GM23338 (cell line): ENCODE measurements around the gene KCNH6. TPM values are rescaled to one million over a fixed set of nuclear protein-coding genes. Genes with fewer than 3 reads are reported as not detected.

Experiments used
- ATAC-seq: fragments of 200-7000 bp; cut with Tn5 transposase; 3 replicates; pipeline ENCODE4 v1.9.1; 2020
- DNase-seq: peaks from one replicate; pipeline ENCODE4 v3.0.0-alpha.2; 2015; ENCODE audit warnings: low spot score
- H2AFZ ChIP-seq: fragments of 200-600 bp; sonication (generic); 2 replicates; pipeline ENCODE4 v1.8.0; 2016; ENCODE audit warnings: antibody characterized with exemption, mild to moderate bottlenecking, moderate library complexity
- H3F3A ChIP-seq: fragments of 200-600 bp; sonication (generic); replicated peaks from 2 replicates; pipeline ENCODE4 v1.8.0; 2017; ENCODE audit warnings: antibody characterized with exemption, mixed run types, low read depth
- H3K27ac ChIP-seq: fragments of 200-600 bp; sonication (generic); 2 replicates; pipeline ENCODE4 v1.6.1; 2016; ENCODE audit warnings: low read depth
- H3K27me3 ChIP-seq: fragments of 200-600 bp; sonication (generic); 2 replicates; pipeline ENCODE4 v1.8.0; 2016; ENCODE audit warnings: mild to moderate bottlenecking, mixed run types, moderate library complexity; ENCODE audit not compliant: insufficient read depth
- H3K36me3 ChIP-seq: fragments of 200-600 bp; sonication (generic); 2 replicates; pipeline ENCODE4 v1.8.0; 2016; ENCODE audit warnings: mild to moderate bottlenecking; ENCODE audit not compliant: insufficient read depth
- H3K4me1 ChIP-seq: fragments of 200-600 bp; sonication (generic); 2 replicates; pipeline ENCODE4 v1.8.0; 2016; ENCODE audit warnings: mild to moderate bottlenecking, moderate library complexity; ENCODE audit not compliant: insufficient read depth
- H3K4me2 ChIP-seq: fragments of 200-600 bp; sonication (generic); 2 replicates; pipeline ENCODE4 v1.7.1; 2017; ENCODE audit warnings: mixed run types
- H3K4me3 ChIP-seq: fragments of 200-600 bp; sonication (generic); 2 replicates; pipeline ENCODE4 v1.6.1; 2016; ENCODE audit warnings: mixed run types
- H3K79me2 ChIP-seq: fragments of 200-600 bp; sonication (generic); replicated peaks from 2 replicates; pipeline ENCODE4 v1.8.0; 2017; ENCODE audit warnings: mild to moderate bottlenecking; ENCODE audit not compliant: insufficient read depth
- H3K9me2 ChIP-seq: fragments of 200-600 bp; sonication (generic); 2 replicates; pipeline ENCODE4 v1.8.0; 2017; ENCODE audit not compliant: insufficient read depth
- H4K20me1 ChIP-seq: fragments of 200-600 bp; sonication (generic); replicated peaks from 2 replicates; pipeline ENCODE4 v1.8.0; 2017; ENCODE audit warnings: mild to moderate bottlenecking; ENCODE audit not compliant: insufficient read depth
- H3K27ac Mint-ChIP-seq: 2 replicates; pipeline ENCODE4 v1.8.0; 2020; ENCODE audit warnings: inconsistent platforms, mild to moderate bottlenecking, moderate library complexity, mixed read lengths
- H3K27me3 Mint-ChIP-seq: 3 replicates; pipeline ENCODE4 v1.8.0; 2022; ENCODE audit warnings: low read depth, mild to moderate bottlenecking, moderate library complexity, mixed read lengths, inconsistent platforms; ENCODE audit not compliant: insufficient read depth, poor library complexity
- H3K36me3 Mint-ChIP-seq: 3 replicates; pipeline ENCODE4 v1.8.0; 2021; ENCODE audit warnings: low read depth, mild to moderate bottlenecking, inconsistent platforms, moderate library complexity, mixed read lengths
- H3K4me1 Mint-ChIP-seq: 3 replicates; pipeline ENCODE4 v1.8.0; 2020; ENCODE audit warnings: mild to moderate bottlenecking, inconsistent platforms, mixed read lengths
- H3K4me3 Mint-ChIP-seq: 3 replicates; pipeline ENCODE4 v1.8.0; 2021; ENCODE audit warnings: moderate library complexity, mild to moderate bottlenecking, inconsistent platforms, mixed read lengths
- H3K9me3 Mint-ChIP-seq: 3 replicates; pipeline ENCODE4 v1.8.0; 2020; ENCODE audit warnings: moderate library complexity, mild to moderate bottlenecking, inconsistent platforms, mixed read lengths
- CREB1 ChIP-seq: fragments of 250-450 bp; sonication (Bioruptor Pico); IDR thresholded peaks from 2 replicates; pipeline ENCODE4 v1.5.0; 2020; ENCODE audit warnings: low read depth, mild to moderate bottlenecking, moderate library complexity
- CTCF ChIP-seq, 2 experiments: fragments of 200-600 bp in 1 of 2; sonication (generic) in 1 of 2; conservative IDR thresholded peaks; 2 replicates each; pipeline versions ENCODE4 v1.5.1 to v1.6.1; 2016 to 2017; ENCODE audit warnings: antibody characterized with exemption in 2 of 2, low read depth in 2 of 2, mild to moderate bottlenecking in 2 of 2, moderate library complexity in 1 of 2
- ETS1 ChIP-seq: IDR thresholded peaks from 2 replicates; pipeline ENCODE4 v1.6.1; 2016; ENCODE audit warnings: antibody characterized with exemption
- EZH2 ChIP-seq: fragments of 200-600 bp; sonication (generic); IDR thresholded peaks from one replicate; pipeline ENCODE4 v1.8.0; 2017; ENCODE audit warnings: antibody characterized with exemption, mild to moderate bottlenecking, low read depth; ENCODE audit not compliant: unreplicated experiment
- EZH2phosphoT487 ChIP-seq: fragments of 200-600 bp; sonication (generic); IDR thresholded peaks from one replicate; pipeline ENCODE4 v1.8.1; 2018; ENCODE audit warnings: antibody characterized with exemption; ENCODE audit not compliant: unreplicated experiment
- JUNB ChIP-seq: IDR thresholded peaks from one replicate; pipeline ENCODE4 v1.6.1; 2016; ENCODE audit warnings: antibody characterized with exemption; ENCODE audit not compliant: unreplicated experiment
- POLR2AphosphoS5 ChIP-seq: IDR thresholded peaks from 2 replicates; pipeline ENCODE4 v1.6.1; 2016; ENCODE audit warnings: antibody characterized with exemption, low read depth
- REST ChIP-seq: IDR thresholded peaks from one replicate; pipeline ENCODE4 v1.6.1; 2018; ENCODE audit warnings: antibody characterized with exemption; ENCODE audit not compliant: unreplicated experiment
- STAT1 ChIP-seq: IDR thresholded peaks from one replicate; pipeline ENCODE4 v1.6.1; 2016; ENCODE audit warnings: antibody characterized with exemption; ENCODE audit not compliant: unreplicated experiment
- ZNF114 ChIP-seq: fragments of 250-450 bp; sonication (Bioruptor Pico); IDR thresholded peaks from 2 replicates; pipeline ENCODE4 v1.5.0; 2020; ENCODE audit warnings: mild to moderate bottlenecking, moderate library complexity
- ZNF462 ChIP-seq: fragments of 250-450 bp; sonication (Bioruptor Pico); IDR thresholded peaks from 2 replicates; pipeline ENCODE4 v1.5.0; 2020; ENCODE audit warnings: mild to moderate bottlenecking, moderate library complexity
- polyA plus RNA-seq: library from polyadenylated mRNA; unstranded; fragments of >200 nt; fragmentation: Nextera tagmentation; extraction: Ambion mirVana; gene quantifications from 2 replicates; pipeline ENCODE4 v1.2.1, GENCODE V29; 2016
- total RNA-seq: library from RNA; depleted of rRNA; stranded (reverse); fragments of >200 nt; shearing (Covaris generic); gene quantifications from 2 replicates; pipeline ENCODE4 v1.2.3, GENCODE V29; 2014

KCNH6 gene
- total and polyA plus RNA-seq, 2 experiments from 2014 or later, result 1.3 to 2.8 TPM

GRCh38 chr17:63555500-63556156, 32.5 kb downstream of the KCNH6 start:
- peaks cover 60% of the 10 kb centered on the region for H4K20me1 ChIP-seq
- TF ChIP-seq CTCF (conservative IDR thresholded peaks at IDR 0.05; ENCODE audit: low read depth in 2 of 2) (no peak), ZNF114 (CRISPR knock-in tag) (no peak), POLR2AphosphoS5 (no peak), STAT1 (no peak), EZH2 (no peak), JUNB (no peak), ZNF462 (CRISPR knock-in tag) (no peak), EZH2phosphoT487 (no peak), CREB1 (no peak), ETS1 (no peak), REST (no peak)

More at GRCh38 chr17:63555500-63556156, 32.5 kb downstream of the KCNH6 start:
- Histone ChIP-seq H2AFZ (no peak overlapping the region), H3K79me2 (peaks cover 98% of the 10 kb centered on the region), H3K9me2 (no peaks in the 10 kb centered on the region), H3F3A (0 out of 2 replicates have a peak, but pooled peaks cover 4% of the 10 kb centered on the region), H3K4me1 (peaks cover 12% of the 10 kb centered on the region), H3K27me3 (no peaks in the 10 kb centered on the region), H3K27ac (no peak overlapping the region), H3K4me3 (no peak overlapping the region), H3K4me2 (no peak overlapping the region), H3K36me3 (peaks cover 4% of the 10 kb centered on the region; the same call in 1 of the 2 replicates)
- peaks cover 14% of the 10 kb centered on the region; the same call in 2 of the 3 replicates for H3K4me1 Mint-ChIP-seq
- H3K36me3 Mint-ChIP-seq, result peaks cover 14% of the 10 kb centered on the region; the same call in 2 of the 3 replicates
- H3K9me3 Mint-ChIP-seq, result no peaks in the 10 kb centered on the region; the same call in 2 of the 3 replicates
- no peak overlapping the region for H3K4me3 Mint-ChIP-seq
- no peak overlapping the region for H3K27ac Mint-ChIP-seq
- ATAC-seq (no peak), DNase-seq (no peak)
- H3K27me3 Mint-ChIP-seq, result peaks cover 5% of the 10 kb centered on the region
